Activated gamma-delta T cell (primary cell): ENCODE data around the gene MARCHF3.

Source experiments
- DNase-seq: peaks from one replicate; lab custom pipeline; 2025; lab: John Stamatoyannopoulos, UW

The MARCHF3 gene

DNA sequence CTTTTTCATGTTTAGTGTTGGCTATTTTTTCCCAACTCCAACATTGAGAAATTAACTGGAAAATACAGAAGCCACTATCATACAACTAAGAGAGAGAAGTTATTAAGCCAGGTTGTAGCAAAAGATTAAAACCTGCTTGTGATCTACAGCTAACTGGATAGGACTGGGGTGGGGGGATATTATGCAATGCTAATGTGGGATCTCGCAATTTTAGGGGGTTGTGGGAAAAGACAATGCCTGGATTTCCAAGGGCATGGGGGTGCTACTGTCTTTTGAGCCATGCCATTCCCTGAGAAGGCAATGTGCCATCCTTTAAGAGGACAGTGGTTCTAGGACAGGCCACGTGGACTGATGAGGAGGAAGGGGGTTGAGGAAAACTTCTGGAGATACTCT is 46.5 kb downstream of the MARCHF3 start:
- DNase-seq, result no peak

DNA sequence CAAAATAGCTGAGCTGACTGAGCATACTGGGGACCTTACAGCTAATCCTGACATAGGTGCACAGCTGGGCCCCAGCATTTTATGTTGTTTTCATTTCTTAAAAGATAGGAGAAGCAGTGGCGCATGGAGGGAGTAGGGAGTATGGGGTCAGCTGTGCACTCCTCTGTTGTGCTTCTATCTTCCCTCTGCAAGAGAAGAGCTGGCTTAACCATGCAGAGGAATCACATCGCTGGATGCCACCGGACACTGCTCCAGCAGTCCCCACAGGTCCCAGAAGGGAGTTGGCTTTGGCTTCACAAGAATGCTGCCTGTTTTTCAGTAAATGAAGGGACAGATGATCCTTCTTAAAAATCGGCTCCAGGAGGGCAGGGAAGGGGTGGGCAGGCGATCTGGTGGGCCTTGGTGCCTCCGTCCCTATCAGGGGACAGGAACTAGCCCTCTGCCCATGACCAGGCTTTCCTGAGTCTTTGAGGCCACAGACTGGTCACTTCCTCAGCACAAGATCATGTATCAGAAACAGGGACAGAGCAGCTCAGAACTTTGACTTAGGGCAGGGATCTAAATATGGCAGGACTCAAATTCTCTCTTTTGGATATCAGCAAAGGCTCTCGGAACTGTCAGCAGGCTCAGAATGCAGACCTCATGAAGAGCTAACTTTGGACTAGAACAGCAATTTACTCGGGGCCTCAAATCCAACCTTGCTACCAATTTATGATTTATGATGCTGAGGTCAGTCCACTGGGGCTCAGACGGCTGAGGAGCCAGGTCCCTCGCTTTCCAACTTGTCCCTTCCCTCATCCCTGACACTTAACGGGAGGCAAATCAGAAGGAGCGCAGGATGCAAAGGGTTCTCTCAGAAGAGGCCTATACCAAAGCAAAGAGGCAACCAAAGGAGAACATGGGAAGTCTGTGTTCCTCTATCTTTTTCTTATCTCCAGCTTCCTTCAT is 47.2 kb downstream of the MARCHF3 start:
- no peak for DNase-seq

DNA sequence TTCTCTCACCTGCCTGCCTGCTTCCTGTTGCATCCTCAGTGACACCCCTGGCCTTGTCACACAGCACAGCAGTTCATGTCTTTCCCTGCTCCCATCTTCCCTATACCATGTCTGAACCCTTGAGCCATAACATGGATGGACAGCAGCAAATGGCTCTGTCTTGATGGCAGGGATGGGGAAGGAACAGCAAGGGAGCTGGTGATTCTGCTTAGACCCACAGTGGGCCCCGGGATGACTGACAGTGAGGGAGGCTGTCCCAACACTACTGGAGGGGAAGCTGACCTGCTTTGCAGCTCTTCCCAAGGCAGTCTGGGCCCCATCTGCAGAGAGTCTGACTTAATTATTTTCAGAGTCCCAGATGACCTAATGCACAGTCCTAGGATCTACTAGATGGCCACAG is 48.2 kb downstream of the MARCHF3 start:
- no peak for DNase-seq

DNA sequence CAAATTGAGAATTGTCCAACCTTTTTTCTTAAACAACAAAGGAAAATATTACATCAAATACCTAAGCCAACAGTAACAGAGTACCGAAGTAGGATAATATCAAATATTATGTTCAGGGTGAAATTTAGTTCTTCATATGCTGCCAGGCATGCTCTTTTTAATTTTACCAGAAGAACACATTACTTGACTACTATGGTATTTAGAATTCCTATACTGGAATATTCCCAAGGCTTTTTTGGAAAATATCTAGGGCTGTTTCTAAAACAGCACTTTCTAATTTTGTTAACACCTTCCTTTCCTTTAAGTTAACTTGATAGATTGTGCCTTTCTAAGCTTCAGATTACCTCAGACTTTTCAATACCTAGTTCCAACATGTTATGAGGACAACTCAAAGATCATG is 48.7 kb downstream of the MARCHF3 start:
- DNase-seq, result no peak

DNA sequence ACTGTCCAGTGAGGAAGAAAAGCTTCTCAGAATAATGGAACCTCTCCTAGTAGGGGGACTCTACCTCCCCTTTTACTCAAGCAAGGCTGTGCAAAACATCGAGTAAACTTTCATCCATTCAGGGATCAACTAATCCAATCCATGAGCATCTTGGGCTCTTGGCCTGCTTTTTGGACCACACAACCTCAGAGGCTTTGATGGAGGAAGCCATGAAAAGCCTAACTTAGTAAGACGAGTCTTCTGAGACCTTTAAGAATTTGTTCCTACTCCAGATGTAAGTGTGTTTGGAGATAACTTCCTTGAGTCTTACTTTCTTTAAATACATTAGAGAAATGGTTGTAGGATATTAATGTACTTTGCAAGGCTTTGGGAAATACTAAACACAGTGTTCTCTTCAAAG is 49.1 kb downstream of the MARCHF3 start:
- DNase-seq, result no peak

DNA sequence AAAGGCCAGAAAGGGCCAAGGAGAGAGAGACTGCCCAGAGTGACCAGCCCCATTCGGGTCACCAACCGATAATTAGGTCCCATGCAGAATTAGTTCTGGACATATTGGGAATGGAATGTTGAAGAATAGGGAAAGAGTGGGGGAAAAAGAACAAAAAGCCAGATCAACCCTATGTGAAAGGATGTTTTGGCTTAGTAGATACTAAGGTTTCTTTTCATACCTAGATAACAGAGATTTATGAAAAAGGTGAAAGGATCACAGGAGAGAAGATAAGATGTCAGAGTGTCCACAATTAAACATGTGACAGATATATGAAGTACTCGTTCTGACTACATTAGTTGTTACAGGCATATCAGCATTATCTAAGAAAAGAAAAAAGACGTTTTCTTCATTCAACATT is 52.1 kb downstream of the MARCHF3 start:
- DNase-seq, result no peak

DNA sequence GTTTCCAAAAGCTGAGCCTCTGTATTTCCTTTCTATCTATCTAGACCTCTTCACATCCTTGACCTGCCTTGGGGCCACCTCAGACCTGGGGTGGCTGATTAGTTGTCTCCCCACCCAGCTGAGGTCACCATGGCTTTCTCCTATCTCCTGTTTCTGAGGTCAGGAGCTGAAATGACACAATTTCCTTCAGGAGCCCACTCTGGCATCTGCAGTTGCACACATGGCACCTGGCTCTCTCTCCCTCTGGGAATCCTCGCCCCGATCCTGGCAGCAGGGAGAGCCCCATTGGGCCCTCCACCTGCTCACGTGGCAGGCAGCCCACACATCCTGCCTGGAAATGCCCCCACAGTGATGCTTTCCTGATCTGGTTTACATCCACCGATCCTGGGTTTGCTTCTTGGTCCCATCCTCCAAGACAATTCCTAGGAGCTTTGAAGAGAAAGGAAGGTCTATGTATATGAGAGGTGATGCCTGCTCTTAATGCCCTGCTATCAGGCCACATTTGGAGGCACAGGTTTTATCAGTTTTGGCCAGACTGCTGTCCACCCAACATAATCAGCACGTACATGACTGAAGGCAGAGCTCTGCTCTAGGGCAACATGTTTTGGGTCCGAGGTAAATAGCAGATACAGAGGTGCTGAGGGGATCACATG is 53.7 kb downstream of the MARCHF3 start:
- no peak for DNase-seq

DNA sequence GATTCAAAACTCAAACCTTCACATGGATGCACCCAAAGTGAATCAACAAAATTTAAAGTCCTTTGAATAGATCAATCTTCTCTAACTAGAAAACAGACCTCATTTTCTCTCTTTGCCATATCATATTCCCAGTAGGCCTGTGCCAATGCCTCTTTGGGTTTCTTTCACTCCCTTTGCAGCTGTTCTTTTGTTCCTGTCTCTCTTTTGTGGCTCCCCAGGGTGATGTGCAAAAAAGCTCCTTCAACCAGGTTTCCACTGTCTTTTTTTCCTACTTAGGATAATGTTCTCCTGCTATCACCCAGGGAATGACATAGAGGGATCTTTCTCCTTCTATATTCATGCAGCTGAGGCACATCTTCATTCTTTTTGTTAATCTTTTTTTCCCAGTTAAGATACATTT is 54.6 kb downstream of the MARCHF3 start:
- DNase-seq, result no peak

DNA sequence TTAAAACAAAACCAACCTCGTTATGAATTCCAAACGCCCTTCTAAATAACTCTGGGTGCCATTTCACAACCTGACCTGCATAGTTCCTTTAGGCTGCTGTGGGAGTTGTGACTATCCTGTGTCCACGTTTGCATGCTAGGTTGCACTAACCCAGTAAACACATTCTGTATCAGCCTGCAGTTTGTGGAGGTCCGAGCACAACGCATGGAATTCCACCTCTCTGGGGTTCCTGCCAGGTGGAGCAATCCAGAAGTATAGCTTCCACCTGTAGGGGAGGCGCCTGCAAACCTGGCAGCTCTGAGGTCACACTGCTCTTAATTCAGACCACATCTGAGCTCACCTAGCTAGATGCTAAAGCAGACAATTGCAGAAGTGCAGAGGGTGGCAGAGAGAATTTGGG is 57.2 kb downstream of the MARCHF3 start:
- DNase-seq, result no peak

DNA sequence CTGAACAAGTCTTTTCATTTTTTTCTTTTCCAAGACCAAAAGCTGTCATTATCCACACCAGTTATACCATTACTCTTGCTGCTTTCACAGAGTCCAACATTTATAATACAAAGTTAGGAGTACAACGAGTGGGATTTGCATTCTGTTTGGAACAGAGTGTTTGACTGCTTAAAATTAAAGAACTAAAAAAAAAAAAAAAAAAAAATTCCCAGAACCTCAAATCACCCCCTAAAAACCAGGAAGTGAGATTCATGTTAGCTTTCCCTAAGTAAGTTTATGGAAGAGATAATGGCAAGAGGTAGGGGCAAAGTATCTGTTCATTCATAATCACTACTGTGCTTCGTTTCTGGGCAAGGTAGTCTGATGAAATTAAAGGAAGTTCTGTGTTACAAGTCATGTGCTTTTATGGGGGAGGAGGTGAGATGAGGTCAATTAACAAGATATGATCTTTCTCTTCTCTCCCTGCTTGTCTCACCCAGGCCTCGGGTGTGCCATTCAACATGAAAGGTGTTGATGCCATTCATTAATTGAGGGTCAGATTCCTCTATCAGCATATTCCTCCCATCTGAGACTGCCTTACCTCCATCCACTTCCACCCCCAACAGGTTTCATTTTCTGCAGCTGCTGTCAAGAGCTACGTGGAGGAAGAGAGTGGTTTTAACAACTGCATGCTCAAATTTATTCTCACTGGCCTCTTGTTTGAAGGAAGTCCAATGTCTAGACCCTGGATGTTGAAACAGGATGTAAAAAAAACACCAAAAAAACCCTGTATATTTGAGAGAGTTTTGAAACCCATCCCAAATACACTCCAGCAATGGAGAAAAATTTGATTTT is 58.1 kb downstream of the MARCHF3 start:
- no peak for DNase-seq

DNA sequence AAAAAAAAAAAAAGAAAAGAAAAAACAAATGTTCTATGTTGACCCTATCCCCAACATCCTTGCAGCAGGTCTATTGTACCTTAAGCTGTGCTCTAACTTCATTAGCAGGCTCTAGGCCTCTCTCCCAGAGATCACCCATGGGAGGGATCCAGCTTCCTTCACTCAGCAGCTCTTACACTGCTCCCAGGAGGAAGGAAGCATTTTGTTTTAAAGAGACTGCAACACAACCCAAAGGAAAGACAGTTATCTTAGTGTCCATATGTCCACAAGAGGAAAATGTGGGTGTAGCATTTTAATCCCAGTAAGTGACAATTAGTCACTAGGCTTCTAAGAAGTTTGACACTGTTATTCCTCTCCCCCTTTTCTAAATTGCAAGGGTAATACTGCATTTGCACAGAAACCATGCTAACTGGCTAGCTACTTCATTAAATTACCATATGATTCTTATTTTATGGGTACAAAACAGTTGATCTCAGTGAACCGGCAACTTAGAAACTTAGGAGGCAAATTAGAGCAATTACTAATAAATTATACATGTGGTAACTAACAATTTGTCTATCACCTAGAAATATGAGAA is 58.8 kb downstream of the MARCHF3 start:
- DNase-seq, result no peak

DNA sequence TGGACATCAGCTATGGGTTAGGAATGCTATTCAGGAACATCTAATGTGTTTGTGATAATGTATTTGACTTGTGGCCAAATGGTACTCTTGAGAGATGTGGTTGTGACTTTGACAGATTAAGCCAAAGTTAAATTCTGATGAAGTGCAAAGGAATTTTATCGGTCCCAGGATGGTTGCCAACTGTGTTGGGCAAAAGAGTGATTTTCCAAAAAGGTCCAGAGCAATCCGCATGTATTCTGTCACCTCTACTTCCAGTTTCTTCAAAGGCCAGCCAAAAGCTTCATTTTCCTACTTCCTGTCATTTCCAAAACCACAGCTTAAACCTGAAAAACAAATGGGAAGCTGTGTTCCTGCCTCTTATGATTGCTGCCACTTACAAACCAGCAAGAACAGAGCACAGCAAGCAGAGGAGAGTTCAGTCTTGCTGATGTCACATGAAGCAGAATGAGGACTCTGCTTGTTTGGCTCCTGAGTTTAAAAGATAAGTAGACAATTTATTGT is 59.8 kb downstream of the MARCHF3 start:
- no peak for DNase-seq

DNA sequence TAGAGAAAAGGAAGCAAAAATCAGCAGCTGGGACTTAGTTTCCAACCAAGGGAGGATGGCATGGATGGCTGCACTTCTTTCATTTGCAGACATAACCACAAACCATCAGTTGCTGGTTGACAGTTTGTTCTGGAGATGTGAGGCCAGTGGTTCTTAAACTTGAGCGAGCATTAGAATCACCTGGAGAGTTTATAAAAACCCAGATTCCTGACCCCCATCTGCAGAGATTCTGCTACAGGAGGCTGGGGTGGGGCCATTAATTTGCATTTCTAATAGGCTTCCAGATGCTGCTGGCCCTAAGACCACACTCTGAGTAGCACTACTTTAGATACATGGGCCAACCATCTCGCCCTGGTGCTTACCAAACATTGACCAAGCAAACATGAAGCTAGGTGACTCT is 60.8 kb downstream of the MARCHF3 start:
- DNase-seq, result no peak

DNA sequence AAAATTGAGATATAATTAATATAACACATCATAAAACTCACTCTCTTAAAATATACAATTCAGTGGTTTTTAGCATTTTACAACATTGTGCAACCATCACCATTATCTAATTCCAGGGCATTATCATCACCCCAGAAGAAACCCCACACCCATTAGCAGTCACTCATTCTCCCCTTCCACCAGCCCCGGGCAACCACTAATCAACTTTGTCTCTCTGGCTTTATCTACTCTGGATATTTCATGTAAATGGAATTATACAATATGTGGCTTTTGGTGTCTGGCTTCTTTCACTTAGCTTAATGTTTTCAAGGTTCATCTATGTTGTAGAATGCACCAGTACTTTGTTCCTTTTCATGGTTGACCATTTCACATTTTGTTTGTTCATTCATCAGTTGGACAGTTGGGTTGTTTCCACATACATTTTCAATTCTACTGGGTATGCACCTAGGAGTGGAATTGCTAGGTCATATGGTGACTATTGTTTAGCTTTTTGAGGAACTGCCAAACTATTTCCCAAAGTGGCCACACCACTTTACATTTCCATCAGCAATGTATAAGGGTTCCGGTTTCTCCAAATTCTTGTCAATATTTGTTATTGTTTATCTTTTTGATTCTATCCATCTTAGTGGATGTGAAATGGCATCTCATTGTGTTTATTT is 62.4 kb downstream of the MARCHF3 start:
- DNase-seq, result no peak

DNA sequence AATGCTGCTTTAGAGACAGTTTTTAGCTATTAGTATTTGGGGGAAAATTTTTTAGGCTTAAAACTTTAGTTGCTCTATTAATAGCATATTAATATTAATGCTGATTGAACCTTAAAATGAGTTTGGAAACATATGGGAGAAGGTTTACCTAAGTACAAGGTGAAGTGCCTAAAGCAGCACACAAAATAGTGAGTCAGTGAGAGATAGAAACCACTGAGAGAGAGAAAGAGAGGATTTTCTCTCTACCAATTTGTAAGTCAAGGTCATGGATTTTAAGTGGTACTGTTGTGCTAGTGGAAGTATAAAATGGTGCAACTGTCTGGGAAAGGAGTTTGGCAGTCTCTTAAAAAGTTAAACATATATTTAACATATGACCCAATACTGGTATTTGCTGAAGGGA is 64.9 kb downstream of the MARCHF3 start:
- no peak for DNase-seq

DNA sequence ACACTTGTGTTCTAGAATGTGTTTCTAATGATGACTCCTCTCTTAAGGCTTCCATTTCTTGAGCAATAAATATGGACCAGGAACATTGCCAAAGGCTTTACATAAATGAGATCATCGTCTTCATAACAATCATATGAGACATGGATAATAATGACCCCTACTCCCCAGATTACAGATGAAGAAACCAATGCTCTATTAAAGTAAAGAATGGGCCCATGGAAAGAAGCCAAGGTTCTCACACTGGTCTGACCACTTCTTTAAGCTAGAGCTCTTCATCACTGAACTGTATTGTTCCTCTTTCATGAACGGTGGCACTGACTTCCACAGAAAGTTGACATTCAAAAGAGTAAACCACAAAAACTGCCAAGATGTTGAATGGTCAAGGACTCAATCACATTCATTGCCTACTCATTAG is 65.3 kb downstream of the MARCHF3 start:
- DNase-seq, result no peak

DNA sequence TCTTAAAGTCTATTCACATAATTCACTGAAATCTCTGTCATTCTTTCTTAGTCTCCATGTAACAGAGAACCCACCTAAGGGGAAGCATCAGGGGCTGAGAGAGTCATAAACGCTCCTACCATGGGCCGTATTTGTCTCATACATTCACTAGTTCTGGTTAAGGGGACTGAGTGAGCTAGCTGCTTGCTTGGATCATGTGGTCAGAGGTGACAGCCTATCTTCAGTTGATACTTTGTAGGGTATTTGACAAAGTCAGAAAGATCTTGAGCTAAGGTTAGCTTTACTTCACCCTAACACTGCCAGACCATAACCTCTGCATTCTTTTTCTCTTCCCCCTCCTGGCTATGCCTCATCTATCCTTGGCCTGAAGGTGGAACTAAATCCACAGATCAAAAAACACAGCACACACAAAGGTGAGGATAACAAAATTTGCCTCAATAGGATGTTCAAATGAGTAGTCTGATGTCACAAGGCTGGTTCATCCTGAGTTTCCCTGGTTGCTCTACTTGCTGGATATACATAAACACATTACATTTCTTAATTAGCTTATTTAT is 66.5 kb downstream of the MARCHF3 start:
- no peak for DNase-seq

DNA sequence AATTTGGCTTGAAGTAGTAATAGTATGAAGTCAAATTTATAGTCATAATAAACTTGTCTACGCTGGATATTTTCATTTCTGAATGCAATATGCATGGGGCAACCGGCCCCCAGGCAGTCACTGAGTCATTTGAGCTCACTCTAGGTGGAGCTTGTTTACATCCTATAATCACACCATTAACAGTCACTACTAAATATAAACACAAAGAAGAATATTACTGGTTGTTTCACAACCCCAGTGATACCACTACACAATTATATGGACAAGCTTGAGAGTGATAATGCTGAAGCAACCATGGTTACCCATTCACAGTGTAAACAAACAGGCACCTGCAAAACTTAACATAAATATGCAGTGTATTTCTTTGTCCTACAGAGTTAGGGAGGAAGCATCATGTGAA is 68.7 kb downstream of the MARCHF3 start:
- DNase-seq, result no peak

DNA sequence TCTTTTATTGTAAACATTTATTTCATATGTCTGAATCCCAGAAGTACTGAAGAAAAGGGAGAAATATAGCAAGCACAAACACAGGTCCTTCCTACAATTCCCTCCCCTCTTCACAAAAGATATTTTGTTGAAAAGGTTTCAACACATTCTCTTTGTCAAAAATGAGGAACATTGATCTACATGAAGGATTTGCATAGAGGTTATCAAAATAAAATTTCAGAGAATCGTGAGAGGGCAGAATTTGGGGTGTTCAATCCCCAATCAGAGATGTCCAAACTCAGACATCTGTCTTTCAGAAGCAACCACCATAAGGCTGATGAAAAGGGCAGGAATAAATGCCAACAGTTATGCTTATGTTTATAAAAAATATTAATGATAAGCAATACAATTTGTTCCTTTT is 69.2 kb downstream of the MARCHF3 start:
- DNase-seq, result no peak

DNA sequence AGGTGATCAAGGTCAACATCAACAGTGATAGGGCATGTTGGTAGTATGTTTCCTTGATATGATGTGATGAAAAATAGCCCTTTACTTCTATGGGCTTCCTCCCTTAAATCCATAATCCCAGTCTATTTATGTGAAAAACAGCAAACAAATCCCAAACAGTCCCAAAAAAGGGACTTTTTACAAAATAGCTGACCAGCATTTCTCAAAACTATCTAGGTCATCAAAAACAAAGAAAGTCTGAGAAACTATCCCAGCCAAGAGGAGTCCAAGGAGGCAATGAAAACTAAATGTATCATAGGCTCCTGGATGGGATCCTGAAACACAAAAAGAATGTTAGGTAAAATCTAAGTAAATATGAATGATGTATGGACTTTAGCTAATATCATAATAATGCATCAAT is 71.2 kb downstream of the MARCHF3 start:
- no peak for DNase-seq

DNA sequence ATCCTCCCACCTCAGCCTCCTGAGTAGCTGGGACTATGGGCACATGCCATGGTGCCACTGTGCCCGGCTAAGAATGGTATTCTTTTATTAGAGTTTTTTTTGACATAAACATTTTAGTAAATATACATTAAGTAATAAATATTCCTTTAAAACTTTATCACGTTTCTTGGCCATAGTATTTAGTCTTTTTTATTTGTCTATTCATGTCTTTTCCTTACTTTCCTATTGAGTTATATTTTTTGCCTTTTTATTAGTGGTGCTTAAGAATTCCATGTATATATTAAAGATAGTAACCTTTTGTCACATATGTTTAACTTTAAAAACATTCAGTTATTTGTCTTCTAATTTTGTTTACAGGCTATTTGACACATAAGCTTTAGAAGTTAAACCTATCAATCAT is 73.4 kb downstream of the MARCHF3 start:
- DNase-seq, result no peak
